ENCODE results near the gene LRRC49. TPM values are rescaled to one million over a fixed set of nuclear protein-coding genes. Genes with fewer than 3 reads are reported as not detected.

LRRC49 gene
- total and polyA plus RNA-seq, 10 of the 15 experiments (the other 5 are each of a cell fraction or from before 2014, with no cell fraction given) = 1.4 to 3.7 (median 2.9) TPM

GRCh38 chr15:70912187-70912586, 19.6 kb downstream of the LRRC49 start:
- no peaks in the 10 kb centered on the region for H3K27me3 ChIP-seq (replicated peaks in 1 of 2; ENCODE audit: control insufficient read depth in 2 of 2, insufficient read depth in 2 of 2, low read length in 1 of 2)
- POLR2A ChIA-PET = no interaction called here
- TF ChIP-seq CHD1 (IDR thresholded peaks at IDR 0.05; ENCODE audit: low read depth, low read length) (no peak), ZBTB4 (CRISPR knock-in tag; IDR thresholded peaks at IDR 0.05) (no peak), SIX5 (IDR thresholded peaks at IDR 0.05; ENCODE audit: low read depth, low read length, severe bottlenecking) (no peak), ZNF207 (IDR thresholded peaks at IDR 0.05; ENCODE audit: borderline replicate concordance) (no peak), RELA (IDR thresholded peaks at IDR 0.05; ENCODE audit: borderline replicate concordance, partially characterized antibody) (no peak), STAT1 (conservative IDR thresholded peaks at IDR 0.05) (no peak), TAF1 (IDR thresholded peaks at IDR 0.05; ENCODE audit: borderline replicate concordance, low read depth, low read length) (no peak), NKRF (conservative IDR thresholded peaks at IDR 0.05) (no peak), PKNOX1 (IDR thresholded peaks at IDR 0.05) (no peak), IKZF1 (conservative IDR thresholded peaks at IDR 0.05) (no peak), SUZ12 (IDR thresholded peaks at IDR 0.05; ENCODE audit: unreplicated experiment) (no peak), RAD21 (IDR thresholded peaks at IDR 0.05; ENCODE audit: insufficient read depth, low read depth, low read length) (no peak), ESRRA (IDR thresholded peaks at IDR 0.05; ENCODE audit: low read length) (no peak), TCF7 (IDR thresholded peaks at IDR 0.05; ENCODE audit: borderline replicate concordance) (no peak), NFYA (IDR thresholded peaks at IDR 0.05; ENCODE audit: borderline replicate concordance, low read depth, low read length) (no peak), SKIL (IDR thresholded peaks at IDR 0.05; ENCODE audit: low read depth, poor library complexity, severe bottlenecking) (no peak), JUND (IDR thresholded peaks at IDR 0.05; ENCODE audit: low read depth, low read length) (no peak), PAX8 (IDR thresholded peaks at IDR 0.05) (no peak)

More at GRCh38 chr15:70912187-70912586, 19.6 kb downstream of the LRRC49 start:
- no peaks in the 10 kb centered on the region for H4K20me1 ChIP-seq (ENCODE audit: control insufficient read depth, insufficient read depth)
- in situ Hi-C loops (cut with MboI) = no loop called here
- CTCF ChIA-PET = no interaction called here
- ATAC-seq = no peak
- no peak for FAIRE-seq
- intact Hi-C loops (cut with micrococcal nuclease; ENCODE audit: unreplicated experiment) = no loop called here
- H2AFZ ChIP-seq (ENCODE audit: control insufficient read depth, low read depth, low read length) = no peak overlapping the region
- H3K79me2 ChIP-seq (ENCODE audit: control insufficient read depth, insufficient read depth, low read length) = no peaks in the 10 kb centered on the region
- no peak overlapping the region for H3K27ac ChIP-seq (ENCODE audit: control insufficient read depth, insufficient read depth)
- no peaks in the 10 kb centered on the region for H3K4me1 ChIP-seq (ENCODE audit: control insufficient read depth, insufficient read depth, low read length)
- H3K36me3 ChIP-seq (ENCODE audit: control insufficient read depth in 2 of 2, insufficient read depth in 2 of 2, low read length in 1 of 2) = peaks cover 0 to 4% of the 10 kb centered on the region in 2 experiments; a peak in 1 of 4 replicates
- H3K9ac ChIP-seq (ENCODE audit: control insufficient read depth, insufficient read depth, low read length) = no peak overlapping the region
- SMC1A ChIA-PET (ENCODE audit: uncharacterized antibody, unreplicated experiment) = no interaction called here
- peaks cover 12% of the 10 kb centered on the region for H3K9me3 ChIP-seq (replicated peaks; ENCODE audit: control insufficient read depth, insufficient read depth, low read length)
- RAD21 ChIA-PET (ENCODE audit: unreplicated experiment) = no interaction called here
- no peak overlapping the region for H3K4me3 ChIP-seq
- H3K4me2 ChIP-seq (ENCODE audit: control insufficient read depth, insufficient read depth) = no peak overlapping the region
- WGBS (ENCODE audit: insufficient coverage, insufficient replicate concordance, low lambda C conversion rate, missing lambda C conversion rate) = 0% methylated on average over 1 of the region's 1 CpG
- no TSS peak for BruUV-seq (replicated peaks)
- no peak for DNase-seq (ENCODE audit: low read depth, low spot score)

All from GM12878 (cell line).